DMS53 treated with DMSO at 0.1 percent for 48 hours (cell line): ENCODE data around the gene SH3YL1.

Experiments used
- DNase-seq: peaks from one replicate; lab custom pipeline; 2025; ENCODE audit not compliant: unreplicated experiment; lab: John Stamatoyannopoulos, UW

The SH3YL1 gene, protein sequence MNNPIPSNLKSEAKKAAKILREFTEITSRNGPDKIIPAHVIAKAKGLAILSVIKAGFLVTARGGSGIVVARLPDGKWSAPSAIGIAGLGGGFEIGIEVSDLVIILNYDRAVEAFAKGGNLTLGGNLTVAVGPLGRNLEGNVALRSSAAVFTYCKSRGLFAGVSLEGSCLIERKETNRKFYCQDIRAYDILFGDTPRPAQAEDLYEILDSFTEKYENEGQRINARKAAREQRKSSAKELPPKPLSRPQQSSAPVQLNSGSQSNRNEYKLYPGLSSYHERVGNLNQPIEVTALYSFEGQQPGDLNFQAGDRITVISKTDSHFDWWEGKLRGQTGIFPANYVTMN

DNA sequence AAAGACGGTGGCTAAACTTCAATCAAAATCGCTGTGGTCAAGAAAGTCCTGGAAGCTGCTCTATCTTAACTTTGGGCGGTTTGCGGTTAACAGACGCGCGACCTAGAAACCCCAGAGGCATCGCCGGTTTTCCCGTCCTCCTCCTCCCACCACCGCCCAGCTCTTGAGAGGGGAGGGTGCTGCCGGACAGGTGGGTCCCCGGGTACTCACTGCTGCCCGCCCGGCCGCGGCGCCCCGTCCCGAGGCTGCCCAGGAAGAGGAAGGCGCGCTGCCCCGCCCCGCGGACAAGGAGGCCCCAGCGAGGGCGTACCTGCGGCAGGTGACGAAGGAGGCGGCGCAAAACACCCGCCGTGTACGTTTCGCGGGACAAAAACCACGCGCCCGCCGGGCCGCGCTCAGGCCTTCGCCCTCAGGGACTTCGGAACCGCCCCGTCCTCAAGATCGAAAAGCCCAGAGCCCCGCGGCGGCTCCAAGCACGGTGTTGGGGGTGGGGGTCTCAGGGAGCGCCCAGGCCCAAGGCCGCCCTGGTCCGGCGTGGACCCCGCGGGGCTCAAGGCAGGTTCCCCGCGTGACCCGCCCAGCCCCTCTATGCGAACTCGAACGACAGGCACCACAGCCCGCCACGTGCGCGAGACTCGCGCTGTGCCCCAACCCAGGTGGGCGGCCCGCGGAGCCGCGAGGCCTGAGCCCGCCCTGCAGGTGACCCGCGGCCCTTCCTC is at the start of gene SH3YL1:
SH3YL1 (minus strand) TSS at position 259 of the 719 bp plus-strand sequence; CDS start at position 211, 48 bp downstream.
- peak; percentile 64 for DNase-seq

DNA sequence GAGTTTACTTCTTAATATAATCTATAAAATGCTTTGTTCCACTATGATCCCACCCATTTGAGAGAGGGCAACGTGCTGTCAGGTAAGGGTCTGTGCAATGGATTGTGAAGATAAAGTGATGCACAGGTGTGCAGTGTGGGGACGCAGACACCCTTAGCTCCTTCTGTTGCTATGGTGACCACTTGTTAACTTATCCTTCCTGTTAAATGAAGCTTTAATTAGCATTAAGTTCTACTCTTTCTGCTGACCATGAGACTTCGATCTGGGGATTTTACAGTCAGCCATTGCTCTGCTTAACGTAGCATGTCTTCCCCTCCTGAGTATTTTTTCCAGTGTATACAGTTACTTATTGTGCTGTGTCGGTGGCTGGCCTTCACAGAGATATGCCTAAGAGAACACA is 47.2 kb upstream of the SH3YL1 start:
- DNase-seq = no peak

DNA sequence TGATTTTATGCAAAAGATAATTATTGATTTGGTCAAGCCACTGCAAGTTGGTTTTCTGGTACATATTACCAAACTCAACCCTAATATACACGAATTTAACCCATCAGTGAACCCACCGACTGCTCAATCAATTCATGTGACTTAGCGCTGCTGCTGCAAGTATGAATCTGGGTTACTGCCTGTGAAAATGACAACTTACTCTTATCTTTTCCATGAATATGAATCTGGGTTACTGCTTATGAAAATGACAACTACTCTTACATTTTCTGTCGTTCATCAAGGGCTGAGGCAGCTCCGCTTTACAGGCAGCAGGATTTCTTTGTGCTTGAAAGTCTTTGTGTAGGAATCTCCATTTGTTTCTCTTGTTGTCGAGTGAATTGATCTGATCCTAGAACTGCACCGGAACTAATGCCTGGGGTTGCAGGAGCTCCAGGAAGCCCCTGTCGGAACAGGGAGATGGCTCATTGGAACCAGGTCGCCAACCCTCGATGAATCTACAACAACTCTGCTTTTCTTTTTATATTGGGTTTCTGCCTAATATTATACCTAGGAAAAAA is 46.2 kb upstream of the SH3YL1 start:
- DNase-seq = no peak

DNA sequence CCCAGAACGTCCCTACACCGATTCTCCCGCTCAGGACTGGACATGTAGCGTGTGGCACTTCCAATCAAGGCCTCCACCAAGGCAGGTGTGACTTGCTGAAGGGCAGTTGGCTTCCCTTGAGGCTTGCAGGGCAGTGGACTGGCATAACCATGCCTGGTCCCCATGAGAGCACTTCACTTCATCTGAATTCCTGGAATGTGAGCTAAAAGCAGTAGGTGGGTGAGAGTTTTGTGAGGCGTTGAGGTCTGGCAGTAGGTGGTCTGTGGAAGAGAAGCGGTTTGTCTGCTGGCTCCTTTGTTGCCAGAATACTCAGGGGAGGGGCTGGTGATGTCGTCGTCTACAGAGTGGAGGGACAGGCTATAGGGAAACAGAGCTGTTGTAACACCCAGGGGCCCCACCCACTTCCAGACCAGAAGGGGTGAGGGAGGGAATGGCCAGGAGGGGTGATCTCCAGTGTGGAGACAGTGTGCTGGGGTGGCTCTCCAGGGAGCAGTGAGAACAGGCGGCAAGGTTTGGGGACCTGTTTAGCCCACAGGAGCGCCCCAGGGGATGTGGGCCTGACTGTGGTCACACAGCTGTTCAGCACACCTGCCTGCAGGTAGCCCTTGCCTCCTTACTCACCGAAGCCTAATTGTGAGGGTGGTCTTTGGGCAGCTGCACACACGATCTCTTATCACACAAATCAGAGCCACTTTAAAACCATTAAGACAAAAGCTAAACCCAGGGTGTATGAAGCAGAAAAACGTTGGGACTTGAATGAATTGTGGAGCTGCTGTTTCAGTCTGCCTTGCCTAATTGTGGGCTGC is 45.5 kb upstream of the SH3YL1 start:
- DNase-seq = no peak

DNA sequence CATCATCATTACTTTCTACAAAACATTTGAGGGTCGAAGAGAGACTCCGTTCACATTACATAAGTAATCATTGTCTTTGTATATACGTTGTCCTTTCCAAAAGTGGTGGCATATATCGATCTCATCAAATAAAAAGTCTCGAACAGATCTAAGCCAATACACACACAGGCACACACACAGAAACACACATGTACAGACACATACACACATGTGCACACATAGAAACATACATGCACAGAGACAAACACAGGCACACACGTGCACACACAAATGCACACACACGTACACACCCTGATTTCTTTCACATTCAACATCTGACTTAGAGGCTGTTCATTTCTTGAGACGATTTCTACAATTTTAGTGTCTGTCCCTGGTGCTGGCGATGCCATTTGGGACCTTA is 41.5 kb upstream of the SH3YL1 start:
- no peak for DNase-seq

DNA sequence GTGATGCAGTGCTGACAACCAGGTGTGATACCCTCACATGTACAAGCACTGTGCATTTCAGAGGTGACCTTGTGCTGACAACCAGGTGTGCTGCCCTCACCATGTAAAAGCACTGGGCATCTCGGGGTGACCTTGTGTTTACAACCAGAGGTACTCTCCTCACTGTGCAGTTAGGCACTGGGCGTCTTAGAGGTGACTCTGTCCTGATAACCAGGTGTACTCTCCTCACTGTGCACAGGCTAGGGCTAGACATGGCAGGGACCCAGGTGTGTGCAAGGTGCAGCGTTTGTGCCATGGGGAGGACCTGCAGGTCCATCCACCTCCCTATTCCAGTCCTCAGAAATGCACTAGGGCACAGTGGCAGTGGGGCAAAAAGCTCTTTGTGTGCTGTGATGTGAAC is 32.5 kb upstream of the SH3YL1 start:
- no peak for DNase-seq

DNA sequence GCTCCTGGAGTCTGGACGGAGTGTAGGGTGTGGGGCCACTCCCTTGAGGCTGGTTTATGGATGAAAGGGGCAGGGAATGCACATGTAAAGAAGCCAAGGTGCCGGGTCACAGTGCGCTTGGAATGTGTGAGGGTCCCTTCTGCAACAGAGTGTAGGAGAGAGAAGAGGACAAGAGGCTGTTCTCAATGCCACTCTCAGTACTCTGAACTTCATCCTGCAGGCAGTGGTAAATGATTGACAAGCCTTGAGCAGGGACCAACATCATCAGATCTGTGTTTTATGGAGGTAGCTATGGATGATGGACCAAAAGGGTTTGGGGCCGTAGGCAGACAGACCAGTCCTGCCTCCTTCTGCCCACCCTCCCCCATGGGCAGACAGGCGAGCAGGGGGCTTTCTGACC is 31.3 kb upstream of the SH3YL1 start:
- no peak for DNase-seq

DNA sequence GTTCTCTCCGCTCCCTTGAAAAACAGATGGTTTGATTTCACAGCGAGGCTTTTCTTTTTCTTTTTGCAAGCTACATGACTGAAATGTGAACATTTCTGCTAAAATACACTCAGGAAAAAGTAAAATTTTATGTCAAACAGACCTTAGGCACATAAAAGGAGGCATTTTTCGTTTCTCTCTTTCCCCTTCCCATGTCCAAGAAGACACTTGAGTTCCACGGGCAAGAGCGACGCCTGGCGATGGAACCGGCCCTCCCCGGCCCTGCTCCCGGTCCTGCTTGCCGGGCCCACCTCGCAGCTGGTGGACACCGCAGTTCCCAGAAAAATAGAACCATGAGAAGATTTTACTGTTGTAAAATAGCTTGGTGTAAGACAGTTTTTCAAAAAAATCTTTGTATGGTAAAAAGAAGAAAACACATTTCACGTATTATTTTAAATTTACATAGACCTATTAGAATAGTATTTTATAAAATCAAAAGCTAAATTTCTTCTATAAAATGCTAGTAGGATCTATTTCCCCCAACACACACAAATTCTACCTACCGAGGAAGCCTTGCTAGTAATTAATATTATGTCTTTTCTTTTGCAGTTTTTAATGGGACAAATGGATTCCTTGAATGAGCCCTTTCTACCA is 26.4 kb upstream of the SH3YL1 start:
- peak; percentile 38 for DNase-seq

DNA sequence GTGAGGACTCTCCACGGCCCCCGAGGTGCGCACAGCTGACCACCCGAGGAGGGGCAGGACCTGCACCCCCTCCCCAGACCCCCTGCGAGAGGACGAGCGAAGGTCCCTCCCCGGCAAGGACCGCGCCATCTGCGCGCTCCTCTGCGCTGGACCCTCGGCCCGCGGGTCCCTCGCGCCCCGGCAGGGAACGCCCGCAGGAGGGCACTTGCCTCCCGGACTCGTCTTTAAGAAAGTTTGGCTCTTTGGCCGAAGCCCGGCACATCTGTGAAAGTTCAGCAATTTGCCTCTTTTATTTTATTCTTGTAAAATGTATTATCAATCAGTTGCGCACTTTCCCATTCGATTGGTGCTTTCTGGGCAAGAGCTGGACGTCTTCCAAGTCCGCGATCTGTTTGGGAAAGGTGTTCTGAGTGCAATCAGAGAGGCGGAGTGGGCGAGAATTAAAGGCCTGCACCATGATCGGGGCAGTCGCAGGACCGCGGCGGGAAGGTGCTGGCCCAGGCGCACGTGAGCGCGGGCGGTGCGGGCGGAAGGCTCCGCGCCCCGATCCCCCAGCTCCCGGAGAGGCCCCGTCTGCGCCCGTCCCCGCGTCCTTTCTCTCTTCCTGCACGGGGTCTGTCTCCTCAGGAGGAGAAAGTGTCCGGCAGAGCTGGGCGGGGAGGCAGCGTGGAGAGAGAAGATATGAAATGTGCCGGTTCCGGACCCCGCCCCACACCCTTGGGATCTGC is 25.7 kb upstream of the SH3YL1 start:
- no peak for DNase-seq

DNA sequence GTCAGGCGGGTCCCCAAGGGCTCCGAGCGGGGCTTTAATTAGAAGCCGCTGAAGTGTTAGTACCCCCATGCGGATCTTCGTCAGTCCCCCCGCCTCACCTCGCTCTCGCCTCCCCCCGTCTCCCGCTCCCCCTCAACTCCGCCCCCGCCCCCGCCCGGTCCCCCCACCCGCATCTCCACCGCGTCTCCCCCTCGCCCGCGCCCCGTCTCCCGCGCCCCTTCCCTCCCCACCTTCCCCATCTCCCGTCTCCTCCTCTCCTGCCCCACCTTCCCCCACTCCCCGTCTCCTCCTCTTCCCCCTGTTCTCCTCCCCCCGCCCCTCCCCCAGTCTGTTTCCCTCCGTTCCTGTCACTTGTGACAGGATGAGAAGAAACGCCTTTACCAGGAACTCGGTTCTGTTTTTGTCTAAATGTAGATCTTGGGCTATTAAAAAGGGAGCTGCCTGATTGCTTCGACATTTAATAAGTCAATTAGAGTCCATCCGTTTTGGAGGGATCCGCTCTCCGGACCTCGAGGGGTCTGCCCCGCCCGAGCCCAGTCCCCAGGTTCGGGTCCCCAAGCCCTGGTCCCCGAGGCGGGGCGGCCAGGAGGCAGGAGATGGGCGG is 25.0 kb upstream of the SH3YL1 start:
- no peak for DNase-seq

DNA sequence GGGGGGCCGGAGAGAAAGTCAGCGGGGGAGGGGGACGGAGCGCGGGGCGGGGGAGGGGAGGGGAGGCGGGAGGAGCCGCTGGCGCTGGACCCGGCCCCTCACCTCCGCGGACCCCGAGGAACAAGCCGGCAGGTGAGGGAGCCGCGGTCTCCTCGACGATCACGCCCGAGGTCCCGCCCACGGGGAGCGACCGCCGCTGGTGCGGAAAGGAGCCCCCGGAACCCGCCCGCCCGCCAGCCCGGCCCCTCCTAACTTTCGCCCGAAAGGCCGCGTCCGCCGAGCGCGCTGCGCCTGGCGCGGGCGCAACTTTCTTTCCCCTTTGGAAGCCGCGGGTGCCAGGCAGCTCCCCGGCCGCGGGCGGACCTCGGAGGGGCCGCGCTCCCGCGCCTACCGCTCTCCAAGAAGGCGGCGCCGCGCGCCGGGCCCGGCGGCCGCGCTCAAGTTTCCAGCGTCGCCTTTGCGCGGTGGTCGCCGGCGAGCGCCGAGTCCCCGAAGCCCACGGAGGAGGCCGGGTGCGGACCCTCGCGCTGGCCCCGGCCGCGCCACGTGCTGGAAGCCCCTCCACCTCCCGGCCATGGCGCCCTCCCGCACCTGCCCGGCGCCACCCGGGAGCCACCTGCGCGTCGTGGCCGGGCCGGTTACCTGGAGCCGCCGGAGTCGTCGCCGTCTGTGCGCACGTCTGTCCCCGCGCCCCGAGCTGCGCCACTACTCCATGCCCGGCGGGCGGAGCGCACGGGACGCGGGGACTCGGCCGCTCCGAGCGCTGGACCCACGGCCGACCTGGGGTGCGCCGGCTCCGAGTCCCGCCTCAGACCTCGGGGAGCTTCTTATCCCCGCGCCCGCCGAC is 24.3 kb upstream of the SH3YL1 start, which contains the start of gene ALKAL2:
ALKAL2 (minus strand) TSS at position 181 of the 847 bp plus-strand sequence. CDS start 256 bp downstream, outside the sequence.
- no peak for DNase-seq

DNA sequence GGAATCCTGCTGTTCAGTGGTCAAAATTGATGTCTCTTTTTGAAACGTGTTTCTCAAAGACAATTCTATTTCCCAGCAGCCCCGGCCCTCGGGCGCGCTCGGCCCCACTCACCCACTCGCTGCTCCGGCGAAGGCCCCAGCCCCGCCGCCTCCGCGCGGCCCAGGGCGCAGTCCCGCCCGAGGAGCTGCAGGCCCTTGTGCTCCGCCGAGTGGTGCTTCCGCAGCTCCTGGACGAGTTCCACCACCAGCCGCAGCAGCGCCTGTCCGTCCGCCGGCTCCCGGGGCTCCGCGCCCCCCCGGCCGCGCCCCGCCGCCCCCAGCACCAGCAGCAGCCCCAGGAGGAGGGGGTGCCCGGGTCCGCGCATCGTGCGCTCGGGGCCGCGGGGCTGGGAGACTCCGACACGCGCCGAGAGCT is 23.6 kb upstream of the SH3YL1 start:
- no peak for DNase-seq

DNA sequence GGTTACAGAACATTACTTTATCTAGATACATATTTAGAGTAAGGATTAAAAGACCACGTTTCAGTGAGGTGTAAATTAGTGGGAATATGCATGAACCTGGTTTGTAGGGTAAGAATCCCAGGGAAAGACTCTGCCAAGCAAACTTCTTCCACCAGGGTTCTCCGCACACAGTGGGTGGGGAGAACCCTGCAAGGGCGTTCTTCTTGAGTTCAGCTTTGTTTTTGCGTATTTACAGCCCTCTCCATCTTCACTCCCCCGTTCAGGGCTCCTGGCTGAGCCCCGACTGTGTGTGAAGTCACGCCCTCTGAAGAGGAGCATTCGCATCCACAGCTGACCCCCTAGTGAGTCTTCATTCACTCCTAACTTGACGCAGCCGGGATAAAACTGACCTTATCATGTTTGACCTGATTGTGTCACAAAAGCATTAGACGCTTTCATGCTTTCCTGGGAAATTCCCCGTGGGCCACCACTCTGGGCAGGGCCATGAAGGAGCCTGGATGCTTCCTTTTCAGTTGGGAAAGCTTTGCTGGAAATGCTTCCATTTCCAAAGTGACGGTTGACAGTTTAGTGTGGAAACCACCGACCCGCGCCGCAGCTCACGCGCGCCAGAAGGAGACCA is 23.1 kb upstream of the SH3YL1 start:
- DNase-seq = no peak

DNA sequence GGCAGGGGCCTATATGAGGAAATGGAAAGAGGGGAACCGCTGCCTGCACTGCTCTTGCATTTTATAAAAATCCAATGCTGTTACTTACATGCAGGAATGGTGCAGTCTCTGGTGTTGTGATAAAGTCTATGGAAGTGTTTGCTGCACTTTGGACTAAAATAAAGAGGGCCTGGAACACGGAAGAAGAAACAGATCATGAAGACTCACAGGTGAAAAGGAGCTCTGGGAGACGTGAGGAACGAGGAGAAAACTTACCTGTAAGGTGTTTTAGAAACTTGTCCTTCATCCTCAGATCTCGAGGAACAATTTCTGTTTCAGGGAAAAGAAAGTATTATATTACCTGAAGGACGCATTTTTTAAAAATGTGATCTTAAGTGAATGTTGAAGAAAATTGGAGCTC is 22.2 kb upstream of the SH3YL1 start:
- DNase-seq = no peak

DNA sequence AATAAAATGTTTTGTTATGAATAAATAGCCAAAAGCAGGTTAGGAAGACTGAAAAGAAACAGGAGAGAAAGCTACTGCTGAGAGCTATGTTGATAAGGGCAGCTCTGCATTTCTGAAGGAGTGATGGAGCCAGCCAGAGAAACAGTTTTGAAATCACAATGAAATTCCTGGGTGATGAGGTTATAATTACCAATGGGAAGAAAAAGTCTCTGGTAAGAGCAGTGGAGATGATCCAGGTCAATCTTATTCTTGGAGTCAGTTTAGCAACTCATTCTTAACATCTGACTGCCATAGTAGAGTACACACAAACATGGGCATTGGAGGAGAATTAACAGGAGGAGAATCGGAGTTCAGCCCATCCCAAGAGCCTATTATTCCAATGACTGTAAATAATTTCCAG is 21.7 kb upstream of the SH3YL1 start:
- no peak for DNase-seq

DNA sequence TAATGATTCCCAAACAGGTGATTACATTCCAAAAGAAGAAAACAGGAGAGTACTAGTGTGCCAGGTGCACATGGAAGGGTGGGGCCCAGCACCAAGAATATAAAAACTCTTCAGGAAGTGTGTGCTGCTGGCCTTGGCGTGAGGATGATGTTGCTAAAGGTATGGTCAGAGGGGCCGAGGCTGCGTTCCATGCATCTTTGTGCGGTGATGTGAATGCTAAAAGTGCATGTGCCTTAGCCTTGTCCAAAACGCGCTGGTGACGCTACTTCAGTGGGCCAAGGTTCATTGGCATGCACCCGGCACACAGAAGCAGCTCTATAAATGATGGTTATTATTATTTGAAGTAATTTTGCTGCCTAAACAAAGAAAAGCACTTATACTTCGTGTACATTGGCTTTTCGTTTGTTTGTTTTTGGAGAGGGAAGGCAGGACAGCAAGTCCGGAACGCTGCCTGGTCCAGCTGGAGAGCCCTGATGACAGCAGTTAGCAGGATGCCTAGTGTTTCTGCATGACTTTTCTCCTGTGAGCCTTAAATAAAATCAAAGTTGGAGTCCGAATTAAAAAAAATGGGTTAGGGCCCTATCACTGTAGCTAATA is 21.2 kb upstream of the SH3YL1 start:
- DNase-seq = no peak

DNA sequence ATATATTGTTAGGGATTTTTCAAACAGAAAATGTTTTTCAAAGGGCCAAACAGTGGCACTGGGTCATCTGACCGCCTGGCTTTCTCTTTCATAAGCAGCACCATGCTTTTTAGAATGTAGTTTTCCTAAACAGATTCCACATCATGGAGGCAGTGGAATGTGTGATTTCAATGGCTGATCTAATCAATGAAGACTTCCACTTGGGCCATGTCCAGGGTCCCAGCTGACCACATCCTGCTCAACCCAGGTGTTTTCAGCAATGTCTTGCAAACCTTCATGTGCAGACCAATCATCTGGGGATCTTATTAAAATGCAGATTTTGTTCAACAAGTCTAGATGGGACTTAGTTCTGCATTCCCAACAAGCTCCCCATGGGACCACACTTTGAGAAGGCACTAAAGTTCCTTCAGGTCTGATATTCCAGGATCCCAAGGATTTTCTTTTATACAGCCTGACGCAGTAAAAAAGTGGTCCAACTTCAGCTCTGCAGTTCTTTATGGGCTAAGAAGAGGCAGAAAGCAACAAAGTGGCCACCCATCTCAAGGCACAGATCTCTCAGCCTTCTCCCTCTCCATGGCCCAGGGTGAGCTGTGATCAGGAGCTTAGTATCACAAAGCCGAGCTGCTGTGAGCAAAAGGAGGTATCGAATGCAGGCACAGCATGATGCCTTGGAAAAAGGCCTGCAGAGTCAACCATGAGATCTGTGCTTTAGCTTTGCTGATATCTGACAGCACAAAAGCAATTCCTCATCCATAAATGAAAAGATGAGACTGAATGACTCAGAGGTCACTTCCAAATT is 20.4 kb upstream of the SH3YL1 start:
- DNase-seq = no peak
